ENCODE data around the gene WDR62.

Gene WDR62

GRCh38 chr19:36054733-36055686 is at the start of gene WDR62:
WDR62 (plus strand) TSS chr19:36054897; CDS start chr19:36054972, 75 bp downstream.
- DNase-seq (ENCODE audit: low read depth, low spot score), result peak; percentile 80

GRCh38 chr19:36006955-36007354 is 47.7 kb upstream of the WDR62 start:
- no peak for DNase-seq (ENCODE audit: low read depth, low spot score)

GRCh38 chr19:36008336-36008978 is 46.2 kb upstream of the WDR62 start, which contains the start of gene SYNE4:
SYNE4 (minus strand) TSS chr19:36008813; CDS start chr19:36008681, 132 bp downstream.
- no peak for DNase-seq (ENCODE audit: low read depth, low spot score)

GRCh38 chr19:36009220-36009619 is 45.5 kb upstream of the WDR62 start:
- no peak for DNase-seq (ENCODE audit: low read depth, low spot score)

GRCh38 chr19:36009633-36010379 is 44.9 kb upstream of the WDR62 start:
- DNase-seq (ENCODE audit: low read depth, low spot score), result no peak

GRCh38 chr19:36010402-36010801 is 44.3 kb upstream of the WDR62 start:
- DNase-seq (ENCODE audit: low read depth, low spot score), result no peak

- DNase-seq (ENCODE audit: low read depth, low spot score), result no peak
These were observed 41.3 kb upstream of the WDR62 start for GRCh38 chr19:36013280-36014011.

- DNase-seq (ENCODE audit: low read depth, low spot score), result peak; percentile 97
These were observed 40.4 kb upstream of the WDR62 start, which contains the start of gene ALKBH6 for GRCh38 chr19:36014012-36014924. ALKBH6 (minus strand) TSS chr19:36014213; CDS start chr19:36013397, 816 bp downstream.

GRCh38 chr19:36019061-36019670 is 35.5 kb upstream of the WDR62 start:
- no peak for DNase-seq (ENCODE audit: low read depth, low spot score)

GRCh38 chr19:36023432-36023831 is 31.3 kb upstream of the WDR62 start:
- no peak for DNase-seq (ENCODE audit: low read depth, low spot score)

GRCh38 chr19:36025541-36025940 is 29.2 kb upstream of the WDR62 start:
- no peak for DNase-seq (ENCODE audit: low read depth, low spot score)

GRCh38 chr19:36026091-36026876 is 28.4 kb upstream of the WDR62 start:
- DNase-seq (ENCODE audit: low read depth, low spot score), result no peak

GRCh38 chr19:36027696-36028095 is 27.0 kb upstream of the WDR62 start:
- no peak for DNase-seq (ENCODE audit: low read depth, low spot score)

GRCh38 chr19:36028313-36029041 is 26.2 kb upstream of the WDR62 start:
- DNase-seq (ENCODE audit: low read depth, low spot score), result no peak

- no peak for DNase-seq (ENCODE audit: low read depth, low spot score)
These were observed 24.2 kb upstream of the WDR62 start for GRCh38 chr19:36030264-36031148.

GRCh38 chr19:36031308-36031707 is 23.4 kb upstream of the WDR62 start:
- DNase-seq (ENCODE audit: low read depth, low spot score), result no peak

Measured in smooth muscle cell of the brain vasculature (primary cell).